Choroid plexus epithelial cell (primary cell): Measurements from ENCODE around the gene RPS27L.

Experiments
- DNase-seq: peaks from one replicate; pipeline ENCODE4 v3.0.0-alpha.2; 2010; ENCODE audit warnings: low read depth
- H3K4me3 ChIP-seq: 2 replicates; pipeline ENCODE4 v1.5.1; 2011; ENCODE audit warnings: low read depth, mild to moderate bottlenecking, control low read depth, low read length, moderate library complexity
- CTCF ChIP-seq: conservative IDR thresholded peaks from 2 replicates; pipeline ENCODE4 v1.5.1; 2011; ENCODE audit warnings: low read depth, mild to moderate bottlenecking, control low read depth, inconsistent platforms, low read length, moderate library complexity

RPS27L gene

GRCh38 chr15:63191895-63192618 lies 34.8 kb upstream of the RPS27L start:
- no peak for TF ChIP-seq CTCF
- peak; percentile 47 for DNase-seq
- peak overlapping the region; percentile 90 for H3K4me3 ChIP-seq

GRCh38 chr15:63190769-63191649 lies 33.7 kb upstream of the RPS27L start:
- H3K4me3 ChIP-seq, result peak overlapping the region; percentile 90
- no peak for TF ChIP-seq CTCF
- peak; percentile 48 for DNase-seq

GRCh38 chr15:63189941-63190768 lies 32.9 kb upstream of the RPS27L start:
- DNase-seq, result no peak
- TF ChIP-seq CTCF, result no peak
- H3K4me3 ChIP-seq, result peak overlapping the region; percentile 90

- no peak for TF ChIP-seq CTCF
- peak; percentile 98 for DNase-seq
- H3K4me3 ChIP-seq, result peak within 1 kb of the TSS; percentile 90
Measured at GRCh38 chr15:63188926-63189871, 31.9 kb upstream of the RPS27L start, which contains the start of gene RAB8B. Gene RAB8B, plus strand, starts transcription at chr15:63189606. Its CDS starts 19 bp downstream, at chr15:63189625.

GRCh38 chr15:63188247-63188925 lies 31.1 kb upstream of the RPS27L start:
- no peak for TF ChIP-seq CTCF
- no peak for DNase-seq
- H3K4me3 ChIP-seq, result peak overlapping the region; percentile 64
